ENCODE data around the gene SCAPER.

Gene SCAPER

DNA sequence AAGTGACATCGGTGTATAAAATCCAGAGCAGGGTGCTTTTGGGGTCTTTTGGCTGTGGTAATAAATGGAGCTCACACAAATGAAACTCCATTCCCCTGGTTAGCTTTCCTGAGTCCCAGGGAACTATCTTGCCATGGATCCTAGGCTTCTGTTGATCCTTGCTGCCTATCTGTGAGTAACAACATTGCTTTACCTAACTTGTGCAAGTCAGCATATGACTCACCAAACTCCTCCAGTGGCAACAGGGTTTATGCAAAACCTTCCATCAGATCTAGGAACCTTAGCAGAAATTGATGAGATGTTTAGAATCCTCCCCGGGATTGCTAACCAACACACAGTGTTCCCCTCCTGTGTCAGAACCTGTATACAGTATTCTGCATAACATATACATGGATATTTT lies 105.4 kb downstream of the SCAPER start:
- no peak for DNase-seq (ENCODE audit: extremely low spot score)
- no peak for TF ChIP-seq L3MBTL2 (conservative IDR thresholded peaks at IDR 0.05)
- TF ChIP-seq, protein P1, sequence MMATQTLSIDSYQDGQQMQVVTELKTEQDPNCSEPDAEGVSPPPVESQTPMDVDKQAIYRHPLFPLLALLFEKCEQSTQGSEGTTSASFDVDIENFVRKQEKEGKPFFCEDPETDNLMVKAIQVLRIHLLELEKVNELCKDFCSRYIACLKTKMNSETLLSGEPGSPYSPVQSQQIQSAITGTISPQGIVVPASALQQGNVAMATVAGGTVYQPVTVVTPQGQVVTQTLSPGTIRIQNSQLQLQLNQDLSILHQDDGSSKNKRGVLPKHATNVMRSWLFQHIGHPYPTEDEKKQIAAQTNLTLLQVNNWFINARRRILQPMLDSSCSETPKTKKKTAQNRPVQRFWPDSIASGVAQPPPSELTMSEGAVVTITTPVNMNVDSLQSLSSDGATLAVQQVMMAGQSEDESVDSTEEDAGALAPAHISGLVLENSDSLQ (IDR thresholded peaks at IDR 0.05), result no peak
- TF ChIP-seq SUZ12 (IDR thresholded peaks at IDR 0.05), result no peak
- TF ChIP-seq FOXM1 (IDR thresholded peaks at IDR 0.05; ENCODE audit: borderline replicate concordance), result no peak
- no peak for TF ChIP-seq FOXK2 (IDR thresholded peaks at IDR 0.05)
- TF ChIP-seq CTBP1 (IDR thresholded peaks at IDR 0.05; ENCODE audit: borderline replicate concordance), result no peak
- TF ChIP-seq NFRKB (IDR thresholded peaks at IDR 0.05), result no peak
- no peak for TF ChIP-seq ELF4 (IDR thresholded peaks at IDR 0.05)
- no peak for TF ChIP-seq TARDBP (IDR thresholded peaks at IDR 0.05)
- TF ChIP-seq BHLHE40 (IDR thresholded peaks at IDR 0.05; ENCODE audit: borderline replicate concordance), result no peak
- TF ChIP-seq ARNT (IDR thresholded peaks at IDR 0.05), result no peak
- TF ChIP-seq SP1 (IDR thresholded peaks at IDR 0.05), result no peak
- TF ChIP-seq LEF1 (IDR thresholded peaks at IDR 0.05; ENCODE audit: borderline replicate concordance), result no peak
- no peak for TF ChIP-seq FOXA1 (IDR thresholded peaks at IDR 0.05)
- TF ChIP-seq ZNF384 (IDR thresholded peaks at IDR 0.05), result no peak
- TF ChIP-seq HDGF (IDR thresholded peaks at IDR 0.05; ENCODE audit: borderline replicate concordance), result no peak
- ChIA-PET CTCF (no interaction called here), POLR2A (no interaction called here)

DNA sequence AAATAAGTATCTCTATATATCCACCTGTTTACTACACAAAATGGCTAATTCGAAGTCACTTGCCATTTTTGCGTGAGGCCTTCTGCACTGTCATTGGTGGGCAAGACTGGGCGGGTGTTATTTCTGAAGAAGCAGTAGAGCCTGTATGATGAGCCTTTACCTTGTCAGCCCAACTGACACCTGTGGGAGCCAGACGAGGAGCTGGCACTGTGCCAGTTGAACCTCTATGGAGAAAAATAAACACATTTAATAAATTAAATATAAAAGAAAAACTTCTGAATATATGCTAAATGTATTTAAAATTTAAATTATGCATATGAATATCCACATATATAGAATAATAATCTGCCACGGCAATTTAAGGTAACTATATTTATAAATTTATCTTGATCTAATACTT lies 109.9 kb downstream of the SCAPER start:
- DNase-seq (ENCODE audit: extremely low spot score), result no peak
- TF ChIP-seq ELF4 (IDR thresholded peaks at IDR 0.05) (no peak), ARNT (IDR thresholded peaks at IDR 0.05) (no peak), FOXK2 (IDR thresholded peaks at IDR 0.05) (no peak), FOXA1 (IDR thresholded peaks at IDR 0.05) (no peak)
- ChIA-PET CTCF (no interaction called here), POLR2A (no interaction called here)

DNA sequence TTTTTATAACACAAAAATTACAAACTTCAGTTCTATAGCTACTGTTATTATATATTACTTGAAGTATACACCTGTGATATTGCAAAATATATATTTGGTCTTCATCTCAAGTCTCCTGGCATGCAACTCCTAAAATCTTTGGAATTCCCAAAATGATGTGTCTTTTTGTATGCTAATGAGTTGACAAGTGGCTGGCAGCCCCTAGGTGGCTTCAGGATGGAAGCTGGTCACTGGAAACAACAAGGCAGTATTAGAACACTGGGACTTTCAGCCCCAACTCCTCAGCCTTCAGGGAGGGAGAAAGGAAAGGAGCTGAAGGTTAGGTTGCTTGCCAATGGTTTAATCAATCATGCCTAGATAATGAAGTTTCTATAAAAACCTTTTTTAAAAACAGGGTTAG lies 112.0 kb downstream of the SCAPER start:
- DNase-seq (ENCODE audit: extremely low spot score), result no peak
- ChIA-PET CTCF (interaction anchor here (0.6 kb wide), 1 partner anchor 103 kb away, joined by 3 read pairs; no protein-coding TSS in a partner anchor), POLR2A (no interaction called here)
- TF ChIP-seq NFRKB (IDR thresholded peaks at IDR 0.05) (no peak), SUZ12 (IDR thresholded peaks at IDR 0.05) (no peak), LEF1 (IDR thresholded peaks at IDR 0.05; ENCODE audit: borderline replicate concordance) (no peak), L3MBTL2 (conservative IDR thresholded peaks at IDR 0.05) (no peak), FOXA1 (IDR thresholded peaks at IDR 0.05) (no peak), BHLHE40 (IDR thresholded peaks at IDR 0.05; ENCODE audit: borderline replicate concordance) (no peak), SP1 (IDR thresholded peaks at IDR 0.05) (no peak), ARNT (IDR thresholded peaks at IDR 0.05) (no peak), TARDBP (IDR thresholded peaks at IDR 0.05) (no peak), ZNF384 (IDR thresholded peaks at IDR 0.05) (no peak), CTBP1 (IDR thresholded peaks at IDR 0.05; ENCODE audit: borderline replicate concordance) (no peak), HDGF (IDR thresholded peaks at IDR 0.05; ENCODE audit: borderline replicate concordance) (no peak), FOXM1 (IDR thresholded peaks at IDR 0.05; ENCODE audit: borderline replicate concordance) (no peak)
- TF ChIP-seq, protein P1 (IDR thresholded peaks at IDR 0.05), result no peak

DNA sequence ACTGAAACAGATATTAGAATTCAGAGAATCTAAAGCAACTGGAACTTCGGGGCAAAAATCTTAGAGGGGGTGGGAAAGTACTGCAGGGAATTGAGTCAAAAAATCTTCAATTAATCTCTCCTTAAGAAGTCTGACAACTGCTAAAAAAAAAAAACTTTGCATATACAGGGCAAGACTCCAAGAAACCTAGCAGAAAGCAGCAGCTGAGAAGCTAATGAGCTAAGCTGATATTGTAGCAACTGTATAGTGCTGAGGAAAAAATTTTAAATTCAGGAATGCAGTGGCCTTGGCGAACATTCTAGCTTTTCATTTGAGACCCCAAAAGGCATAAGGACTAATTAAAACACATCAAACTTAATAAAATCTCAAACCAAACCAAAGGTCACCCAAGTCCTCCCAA lies 113.6 kb downstream of the SCAPER start:
- POLR2A ChIA-PET, result no interaction called here
- CTCF ChIA-PET, result no interaction called here
- TF ChIP-seq FOXA1 (IDR thresholded peaks at IDR 0.05) (no peak), LEF1 (IDR thresholded peaks at IDR 0.05; ENCODE audit: borderline replicate concordance) (no peak), ZNF384 (IDR thresholded peaks at IDR 0.05) (no peak), L3MBTL2 (conservative IDR thresholded peaks at IDR 0.05) (no peak), SP1 (IDR thresholded peaks at IDR 0.05) (no peak), ELF4 (IDR thresholded peaks at IDR 0.05) (no peak), TARDBP (IDR thresholded peaks at IDR 0.05) (no peak), FOXM1 (IDR thresholded peaks at IDR 0.05; ENCODE audit: borderline replicate concordance) (no peak), NFRKB (IDR thresholded peaks at IDR 0.05) (no peak), HDGF (IDR thresholded peaks at IDR 0.05; ENCODE audit: borderline replicate concordance) (no peak), FOXK2 (IDR thresholded peaks at IDR 0.05) (no peak), CTBP1 (IDR thresholded peaks at IDR 0.05; ENCODE audit: borderline replicate concordance) (no peak), BHLHE40 (IDR thresholded peaks at IDR 0.05; ENCODE audit: borderline replicate concordance) (no peak), ARNT (IDR thresholded peaks at IDR 0.05) (no peak), SUZ12 (IDR thresholded peaks at IDR 0.05) (no peak)
- TF ChIP-seq, protein P1 (IDR thresholded peaks at IDR 0.05), result no peak
- no peak for DNase-seq (ENCODE audit: extremely low spot score)

DNA sequence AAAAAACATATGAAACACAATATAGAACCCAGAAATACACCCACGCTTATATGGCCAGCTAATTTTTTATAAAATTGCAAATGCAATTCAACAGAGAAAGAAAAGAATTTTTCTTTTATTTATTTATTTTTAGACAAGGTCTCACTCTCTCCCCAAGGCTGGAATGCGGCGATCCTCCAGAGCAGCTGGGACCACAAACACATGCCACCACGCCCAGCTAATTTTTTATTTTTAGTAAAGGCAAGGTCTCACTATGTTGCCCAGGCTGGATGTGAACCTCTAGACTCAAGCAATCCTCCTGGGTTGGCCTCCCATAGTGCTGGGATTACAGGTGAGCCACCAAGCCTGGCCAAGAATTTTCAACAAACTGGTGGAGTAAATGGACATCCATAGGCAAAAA lies 117.9 kb downstream of the SCAPER start:
- CTCF ChIA-PET, result no interaction called here
- POLR2A ChIA-PET, result no interaction called here
- no peak for DNase-seq (ENCODE audit: extremely low spot score)
- no peak for TF ChIP-seq SP1 (IDR thresholded peaks at IDR 0.05)
- TF ChIP-seq NFRKB (IDR thresholded peaks at IDR 0.05), result no peak
- TF ChIP-seq FOXM1 (IDR thresholded peaks at IDR 0.05; ENCODE audit: borderline replicate concordance), result no peak
- no peak for TF ChIP-seq ELF4 (IDR thresholded peaks at IDR 0.05)
- no peak for TF ChIP-seq HDGF (IDR thresholded peaks at IDR 0.05; ENCODE audit: borderline replicate concordance)
- no peak for TF ChIP-seq ZNF384 (IDR thresholded peaks at IDR 0.05)
- no peak for TF ChIP-seq LEF1 (IDR thresholded peaks at IDR 0.05; ENCODE audit: borderline replicate concordance)
- no peak for TF ChIP-seq SUZ12 (IDR thresholded peaks at IDR 0.05)
- no peak for TF ChIP-seq FOXK2 (IDR thresholded peaks at IDR 0.05)
- TF ChIP-seq ARNT (IDR thresholded peaks at IDR 0.05), result no peak
- TF ChIP-seq TARDBP (IDR thresholded peaks at IDR 0.05), result no peak
- TF ChIP-seq CTBP1 (IDR thresholded peaks at IDR 0.05; ENCODE audit: borderline replicate concordance), result no peak
- TF ChIP-seq L3MBTL2 (conservative IDR thresholded peaks at IDR 0.05), result no peak
- no peak for TF ChIP-seq BHLHE40 (IDR thresholded peaks at IDR 0.05; ENCODE audit: borderline replicate concordance)
- TF ChIP-seq FOXA1 (IDR thresholded peaks at IDR 0.05), result no peak
- TF ChIP-seq, protein P1 (IDR thresholded peaks at IDR 0.05), result no peak

Data from HEK293T (cell line).